Hepatocyte (in vitro differentiated cells): ENCODE data around the gene RPS13.
"Not testable (repeated sequence)": the region's sequence is repeated elsewhere in the genome, so short reads cannot be mapped to it uniquely, and the experiment has no call there.

Experiments
- CTCF ChIP-seq: fragments of 200-600 bp; sonication (generic); IDR thresholded peaks from 2 replicates; pipeline ENCODE4 v1.5.1; 2016; ENCODE audit warnings: antibody characterized with exemption, mild to moderate bottlenecking; ENCODE audit not compliant: poor library complexity
- EZH2 ChIP-seq: fragments of 200-600 bp; sonication (generic); IDR thresholded peaks from 2 replicates; pipeline ENCODE4 v1.6.1; 2016; ENCODE audit warnings: antibody characterized with exemption, mild to moderate bottlenecking, borderline replicate concordance
- EZH2phosphoT487 ChIP-seq: fragments of 200-600 bp; sonication (generic); IDR thresholded peaks from one replicate; pipeline ENCODE4 v1.6.1; 2018; ENCODE audit warnings: antibody characterized with exemption, mild to moderate bottlenecking, low read depth, moderate library complexity; ENCODE audit not compliant: unreplicated experiment, severe bottlenecking

- not testable (repeated sequence) for TF ChIP-seq CTCF, EZH2, EZH2phosphoT487
Observed at GRCh38 chr11:17034027-17034426, 43.4 kb downstream of the RPS13 start.
